DOHH2 (cell line): ENCODE measurements around the gene FKBP2.

ENCODE experiments used
- EZH2phosphoT487 ChIP-seq: fragments of 200-600 bp; sonication (generic); IDR thresholded peaks from 2 replicates; pipeline ENCODE4 v1.6.1; 2017; ENCODE audit warnings: borderline replicate concordance, mild to moderate bottlenecking, antibody characterized with exemption, low read length, moderate library complexity, mixed read lengths
- TF ChIP-seq, protein P1 (sequence below): fragments of 200-600 bp; sonication (generic); IDR thresholded peaks from one replicate; pipeline ENCODE4 v1.5.1; 2014; ENCODE audit warnings: antibody characterized with exemption, mild to moderate bottlenecking, low read depth, low read length; ENCODE audit not compliant: poor library complexity, severe bottlenecking

- TF ChIP-seq, protein P1, sequence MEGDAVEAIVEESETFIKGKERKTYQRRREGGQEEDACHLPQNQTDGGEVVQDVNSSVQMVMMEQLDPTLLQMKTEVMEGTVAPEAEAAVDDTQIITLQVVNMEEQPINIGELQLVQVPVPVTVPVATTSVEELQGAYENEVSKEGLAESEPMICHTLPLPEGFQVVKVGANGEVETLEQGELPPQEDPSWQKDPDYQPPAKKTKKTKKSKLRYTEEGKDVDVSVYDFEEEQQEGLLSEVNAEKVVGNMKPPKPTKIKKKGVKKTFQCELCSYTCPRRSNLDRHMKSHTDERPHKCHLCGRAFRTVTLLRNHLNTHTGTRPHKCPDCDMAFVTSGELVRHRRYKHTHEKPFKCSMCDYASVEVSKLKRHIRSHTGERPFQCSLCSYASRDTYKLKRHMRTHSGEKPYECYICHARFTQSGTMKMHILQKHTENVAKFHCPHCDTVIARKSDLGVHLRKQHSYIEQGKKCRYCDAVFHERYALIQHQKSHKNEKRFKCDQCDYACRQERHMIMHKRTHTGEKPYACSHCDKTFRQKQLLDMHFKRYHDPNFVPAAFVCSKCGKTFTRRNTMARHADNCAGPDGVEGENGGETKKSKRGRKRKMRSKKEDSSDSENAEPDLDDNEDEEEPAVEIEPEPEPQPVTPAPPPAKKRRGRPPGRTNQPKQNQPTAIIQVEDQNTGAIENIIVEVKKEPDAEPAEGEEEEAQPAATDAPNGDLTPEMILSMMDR = no peak
- no peak for TF ChIP-seq EZH2phosphoT487
These were observed 44.3 kb downstream of the FKBP2 start, which contains the start of gene GPR137 for GRCh38 chr11:64284962-64285884.
